HG02610 (cell line): ENCODE results near the gene PSMD13.
"Not testable (repeated sequence)": the region's sequence is repeated elsewhere in the genome, so short reads cannot be mapped to it uniquely, and the experiment has no call there.

Experiments
- ATAC-seq: cut with Tn5 transposase; IDR thresholded peaks from one replicate; pipeline ENCODE4 v1.9.1; 2021; ENCODE audit warnings: mild to moderate bottlenecking, moderate library complexity; ENCODE audit not compliant: unreplicated experiment

Gene PSMD13

GRCh38 chr11:216081-216974, 20.4 kb upstream of the PSMD13 start:
- no peak for ATAC-seq

DNA sequence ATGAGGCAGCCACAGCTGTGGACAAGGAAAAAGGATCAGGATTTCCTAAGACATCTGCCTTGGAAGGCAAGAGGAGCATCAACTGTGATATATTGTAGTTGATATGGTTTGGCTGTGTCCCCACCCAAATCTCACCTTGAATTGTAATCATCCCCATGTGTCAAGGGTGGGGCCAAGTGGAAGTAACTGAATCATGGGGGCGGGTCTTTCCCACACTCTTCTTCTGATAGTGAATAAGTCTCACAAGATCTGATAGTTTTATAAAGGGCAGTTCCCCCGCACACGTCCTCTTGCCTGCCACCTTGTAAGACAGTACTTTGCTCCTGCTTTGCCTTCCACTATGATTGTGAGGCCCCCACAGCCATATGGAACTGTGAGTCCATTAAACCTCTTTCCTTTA, 19.1 kb upstream of the PSMD13 start:
- no peak for ATAC-seq

DNA sequence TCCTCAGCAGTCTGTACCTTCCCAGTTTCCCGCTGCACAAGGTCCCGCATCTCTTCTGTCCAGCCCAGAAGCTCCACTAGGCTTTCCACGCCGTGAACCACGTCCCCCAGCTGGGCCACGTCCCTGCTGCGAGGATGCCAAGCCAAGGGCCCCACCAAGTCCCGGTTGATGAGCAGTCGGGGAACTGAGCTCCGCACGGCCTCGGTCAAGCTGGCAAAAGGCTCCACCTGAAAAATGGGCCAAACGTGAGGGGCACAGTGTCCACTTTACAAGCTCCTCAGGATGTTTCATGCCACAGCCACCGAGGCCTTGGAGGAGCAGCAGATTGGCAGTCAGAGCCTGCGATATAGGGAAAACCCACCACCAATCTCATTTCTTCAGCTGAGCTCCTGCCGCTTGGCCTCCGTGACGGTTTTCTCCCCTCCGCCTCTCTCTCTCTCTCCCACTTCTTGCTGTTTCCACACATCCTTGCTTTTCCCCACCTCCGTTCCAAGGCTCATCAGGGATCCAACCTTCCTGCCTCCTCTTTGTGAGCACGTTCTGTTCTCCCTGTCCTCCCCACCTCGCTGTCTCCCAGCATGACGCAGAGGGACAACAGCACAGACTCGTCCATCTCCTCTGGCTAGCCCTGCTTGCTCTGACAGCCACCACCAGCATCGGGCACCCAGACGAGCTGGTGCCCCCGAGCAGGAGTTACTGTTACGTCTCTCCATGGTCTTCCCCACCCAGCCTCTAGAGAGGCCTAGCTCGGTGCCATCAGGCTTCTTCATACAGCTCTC, 17.8 kb upstream of the PSMD13 start:
- no peak for ATAC-seq

GRCh38 chr11:220641-221215, 16.0 kb upstream of the PSMD13 start:
- ATAC-seq = not testable (repeated sequence)

- no peak for ATAC-seq
Observed at GRCh38 chr11:221539-221938, 15.2 kb upstream of the PSMD13 start.

GRCh38 chr11:221998-222789, 14.6 kb upstream of the PSMD13 start:
- ATAC-seq = no peak

DNA sequence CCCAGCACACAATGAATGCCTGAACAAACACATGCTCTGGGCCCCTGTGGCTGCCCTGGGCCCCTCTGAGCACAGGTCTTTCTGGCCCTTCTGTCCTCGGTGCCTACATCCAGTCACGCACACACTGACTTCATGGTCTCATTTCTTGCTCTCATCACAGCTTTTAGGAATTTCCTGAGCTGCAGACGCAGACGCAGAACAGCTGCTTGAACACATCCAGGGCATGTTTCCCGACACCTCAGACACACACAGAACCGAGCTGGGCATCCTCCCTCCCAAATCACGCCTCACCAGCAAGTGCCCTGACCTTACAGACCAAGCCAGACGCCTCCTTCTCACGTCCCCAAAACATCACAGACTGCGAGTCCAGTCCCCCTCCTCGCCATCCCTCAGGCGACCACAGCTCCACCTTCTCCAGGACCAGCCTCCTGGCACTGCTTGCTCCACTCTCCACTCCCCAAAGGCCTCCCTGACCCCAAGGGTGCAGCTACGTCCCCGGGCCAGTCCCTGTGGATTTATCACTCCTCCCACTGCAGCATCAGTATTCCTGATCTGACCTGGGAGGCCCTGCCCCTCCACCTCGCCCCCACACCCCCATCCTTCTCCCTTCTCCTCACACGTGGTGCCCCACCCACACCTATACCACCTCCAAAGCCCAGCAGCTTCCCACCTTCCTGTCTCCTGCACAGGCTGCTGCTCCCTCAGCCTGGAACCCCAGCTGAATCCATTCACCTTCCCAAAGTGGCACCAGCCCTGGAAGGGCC, 13.6 kb upstream of the PSMD13 start:
- ATAC-seq = no peak

DNA sequence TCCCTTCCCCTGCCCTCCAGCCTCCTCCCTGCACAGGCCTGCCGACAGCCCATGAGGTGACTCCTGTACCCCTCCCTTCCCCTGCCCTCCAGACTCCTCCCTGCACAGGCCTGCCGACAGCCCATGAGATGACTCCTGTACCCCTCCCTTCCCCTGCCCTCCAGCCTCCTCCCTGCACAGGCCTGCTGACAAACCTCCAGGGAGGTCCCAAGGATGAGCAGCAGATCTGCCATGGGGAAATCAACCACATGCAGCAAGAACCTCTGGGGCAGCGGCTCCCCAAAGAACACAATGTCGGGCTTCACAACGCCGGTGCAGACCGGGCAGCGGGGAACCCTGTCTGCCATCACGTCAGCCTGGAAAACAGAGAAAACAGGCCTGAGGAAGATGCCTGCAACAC, 12.9 kb upstream of the PSMD13 start:
- no peak for ATAC-seq

GRCh38 chr11:224424-224823, 12.4 kb upstream of the PSMD13 start:
- no peak for ATAC-seq

- peak; percentile 73 for ATAC-seq
Observed at GRCh38 chr11:225734-226453, 10.9 kb upstream of the PSMD13 start.

DNA sequence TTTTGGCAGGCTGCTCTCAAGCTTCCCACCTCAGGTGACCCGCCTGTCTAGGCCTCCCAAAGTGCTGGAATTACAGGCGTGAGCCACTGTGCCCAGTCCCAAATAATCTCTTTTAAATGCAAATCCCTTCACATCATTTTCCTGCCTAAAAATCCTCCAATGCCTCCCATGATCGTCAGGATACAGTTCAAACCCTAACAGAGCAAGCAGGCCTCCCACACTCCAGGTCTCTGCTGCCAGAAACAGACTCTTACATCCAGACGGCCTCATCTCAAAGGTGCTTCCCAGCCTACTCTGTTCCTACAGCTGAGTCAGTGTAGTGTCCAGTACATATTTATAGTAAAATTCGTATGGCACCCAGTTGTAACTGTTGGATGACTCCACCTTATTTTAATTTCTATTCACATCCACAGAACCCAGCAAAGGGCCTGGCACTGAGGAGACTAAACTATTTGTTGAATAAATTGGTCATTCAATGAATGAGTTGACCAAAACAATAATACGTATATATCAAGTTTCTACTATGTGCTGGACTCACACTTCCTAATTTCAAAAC, 8.9 kb upstream of the PSMD13 start:
- no peak for ATAC-seq

DNA sequence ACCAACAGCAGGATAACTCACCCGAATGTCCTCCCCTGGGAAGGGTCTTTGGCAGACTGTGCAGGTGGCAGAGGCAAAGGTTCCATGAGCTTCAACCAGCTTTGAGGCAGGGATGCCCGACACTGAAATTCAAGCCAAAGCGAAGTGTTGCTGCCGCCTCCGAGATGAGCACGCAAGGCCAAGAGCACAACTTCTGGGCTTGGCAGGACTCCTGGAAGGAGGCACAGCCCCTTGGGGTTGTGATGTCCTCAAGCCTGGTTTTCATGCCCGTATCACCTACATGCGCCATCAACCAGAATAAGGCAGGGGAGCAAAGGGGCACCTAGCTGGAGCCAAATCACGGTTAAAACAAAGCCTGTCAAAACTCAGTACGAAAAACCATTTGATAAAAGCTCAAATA, 6.3 kb upstream of the PSMD13 start:
- ATAC-seq = no peak

GRCh38 chr11:232783-233565, 3.8 kb upstream of the PSMD13 start:
- ATAC-seq = no peak

DNA sequence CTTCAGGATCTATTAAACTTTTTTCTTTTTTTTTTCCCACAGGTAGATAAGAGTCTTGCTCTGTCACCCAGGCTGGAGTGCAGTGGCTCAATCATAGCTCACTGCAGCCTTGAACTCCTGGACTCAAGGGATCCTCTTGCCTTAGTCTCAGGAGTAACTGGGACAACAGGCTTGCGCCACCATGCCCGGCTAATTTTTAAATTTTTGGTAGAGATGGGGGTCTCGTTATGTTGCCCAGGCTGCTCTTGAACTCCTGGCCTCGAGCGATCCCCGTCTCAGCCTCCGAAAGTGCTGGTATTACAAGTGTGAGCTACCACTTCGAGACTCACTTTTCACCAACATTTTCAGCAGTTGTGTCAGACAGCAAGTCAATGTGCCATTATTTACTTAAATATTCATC, 1.6 kb upstream of the PSMD13 start:
- no peak for ATAC-seq

DNA sequence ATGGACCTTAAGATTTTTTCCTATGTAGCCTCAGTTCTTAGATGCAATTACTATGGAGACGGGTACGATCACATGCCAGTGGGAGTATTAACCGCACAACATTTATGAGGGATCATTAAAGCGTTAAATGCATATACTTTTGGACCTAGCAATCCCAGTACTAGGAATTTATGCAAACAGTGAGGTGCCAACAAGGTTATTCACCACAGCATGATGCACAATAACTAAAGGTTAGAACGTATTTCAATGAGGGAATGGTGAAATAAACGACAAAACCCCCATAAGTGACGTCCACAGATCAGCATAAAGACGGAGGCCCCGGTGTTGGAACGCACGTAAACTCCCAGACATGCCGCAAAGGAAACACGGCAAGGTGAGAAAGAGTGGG, 1.2 kb upstream of the PSMD13 start:
- ATAC-seq = peak; percentile 3

DNA sequence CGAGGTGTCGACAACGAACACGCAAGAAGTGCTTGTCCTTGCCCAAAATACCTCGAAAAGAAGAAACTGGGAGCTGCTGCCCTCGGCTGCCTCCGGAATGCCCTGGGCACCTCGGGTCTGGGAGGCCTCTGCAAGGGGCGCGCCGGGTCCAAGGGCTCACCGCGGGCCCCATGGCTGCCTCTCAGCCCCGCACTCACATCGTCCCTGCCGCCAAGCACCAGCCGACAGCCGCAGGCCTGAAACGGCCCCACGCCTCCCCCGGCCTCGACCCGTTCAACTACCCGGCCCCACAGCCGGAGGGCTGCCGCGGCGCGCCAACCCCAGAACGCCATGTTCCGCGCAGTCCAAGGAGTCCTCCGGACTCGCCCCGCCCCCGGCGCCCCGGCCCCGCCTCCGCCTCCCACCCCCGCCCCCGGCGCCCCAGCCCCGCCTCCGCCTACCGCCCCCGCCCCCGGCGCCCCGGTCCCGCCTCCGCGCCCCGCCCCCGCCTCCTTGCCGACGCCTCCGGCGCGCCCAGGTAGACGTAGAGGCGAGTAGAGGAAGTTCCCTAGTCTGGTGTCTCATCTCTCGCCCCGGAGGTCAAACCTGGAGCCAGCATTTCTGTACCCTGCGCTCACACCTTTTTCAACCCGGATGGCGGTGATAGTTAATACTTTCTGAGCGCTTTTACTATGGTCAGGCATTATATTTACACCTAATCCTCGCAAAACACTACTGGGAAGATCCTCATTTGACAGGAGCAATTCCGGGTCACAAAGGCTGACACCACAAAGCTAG, 591 bp upstream of the PSMD13 start, which contains the start of gene SIRT3:
Gene SIRT3, minus strand, starts transcription at position 346 of the 777 bp plus-strand sequence. Its CDS starts 14 bp downstream, at position 332.
- peak; percentile 73 for ATAC-seq

DNA sequence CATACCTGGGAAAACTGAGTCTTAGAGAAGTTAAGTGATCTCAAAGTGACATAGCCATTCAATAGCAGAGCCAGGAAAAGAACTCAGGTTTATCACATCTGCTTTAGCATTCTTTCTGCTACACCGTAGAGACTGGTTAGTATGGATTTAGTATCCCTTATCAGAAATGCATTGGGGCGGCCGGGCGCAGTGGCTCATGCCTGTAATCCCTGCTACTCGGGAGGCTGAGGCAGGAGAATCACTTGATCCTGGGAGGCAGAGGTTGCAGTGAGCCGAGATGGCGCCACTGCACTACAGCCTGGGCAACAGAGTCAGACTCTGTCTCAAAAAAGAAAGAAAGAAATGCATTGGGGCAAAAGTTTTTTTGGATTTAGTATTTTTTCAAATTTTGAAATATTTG, 1.6 kb downstream of the PSMD13 start:
- not testable (repeated sequence) for ATAC-seq

- ATAC-seq = no peak
Observed at GRCh38 chr11:240315-240714, 3.5 kb downstream of the PSMD13 start.
